H1 (cell line): ENCODE data around the gene SPRYD4. TPM values are rescaled to one million over a fixed set of nuclear protein-coding genes. Genes with fewer than 3 reads are reported as not detected.

ENCODE experiments used
- CTCF ChIA-PET: fragments of 300-600 bp; sonication (Branson Sonifier 250); formaldehyde crosslinking; loops from one replicate; lab custom pipeline; 2021; ENCODE audit not compliant: partially characterized antibody; lab: Charles Lee
- POLR2A ChIA-PET: fragments of 300-600 bp; sonication (Branson Sonifier 250); formaldehyde crosslinking; loops from one replicate; lab custom pipeline; 2021; ENCODE audit warnings: inconsistent platforms; ENCODE audit not compliant: partially characterized antibody; lab: Charles Lee
- DNase-seq, 2 experiments: peaks; one replicate each; pipeline versions ENCODE4 v3.0.0 to v3.0.0-alpha.2; 2010 to 2022; ENCODE audit warnings: low spot score in 2 of 2, low read depth in 1 of 2, mixed read lengths in 1 of 2
- FAIRE-seq: peaks from 2 replicates; lab custom pipeline; 2011; peaks lifted over from hg19 to GRCh38; lab: Jason Lieb, UNC
- H2AFZ ChIP-seq: 2 replicates; pipeline ENCODE4 v1.8.1; 2012; ENCODE audit warnings: low read length, inconsistent platforms
- H2AK5ac ChIP-seq: 2 replicates; pipeline ENCODE4 v1.6.1; 2013; ENCODE audit warnings: low read depth, low read length
- H2BK120ac ChIP-seq: replicated peaks from 2 replicates; pipeline ENCODE3; 2013; ENCODE audit warnings: low read depth, low read length, inconsistent platforms
- H2BK12ac ChIP-seq: 2 replicates; pipeline ENCODE4 v1.6.1; 2013; ENCODE audit warnings: low read depth, low read length
- H2BK15ac ChIP-seq: 2 replicates; pipeline ENCODE4 v1.6.1; 2013; ENCODE audit warnings: low read length
- H2BK20ac ChIP-seq: 2 replicates; pipeline ENCODE4 v1.6.1; 2013; ENCODE audit warnings: low read length
- H2BK5ac ChIP-seq: 2 replicates; pipeline ENCODE4 v1.6.1; 2013; ENCODE audit warnings: low read depth, low read length
- H3K14ac ChIP-seq: 2 replicates; pipeline ENCODE4 v1.6.1; 2013; ENCODE audit warnings: inconsistent platforms; ENCODE audit not compliant: insufficient read length
- H3K18ac ChIP-seq: 2 replicates; pipeline ENCODE4 v1.6.1; 2013; ENCODE audit warnings: low read length; ENCODE audit errors: extremely low read depth
- H3K23ac ChIP-seq: 2 replicates; pipeline ENCODE4 v1.6.1; 2013; ENCODE audit warnings: inconsistent platforms; ENCODE audit not compliant: insufficient read length
- H3K23me2 ChIP-seq: 2 replicates; pipeline ENCODE4 v1.6.1; 2013; ENCODE audit warnings: low read depth, low read length
- H3K27ac ChIP-seq: 2 replicates; pipeline ENCODE4 v1.6.1; 2011; ENCODE audit warnings: low read depth, low read length, inconsistent platforms
- H3K27me3 ChIP-seq, 4 experiments: replicated peaks in 1 of 4; 1 replicate in 1 of 4; 2 replicates in 3 of 4; pipeline versions ENCODE4 v1.6.1 to v1.8.1; 2011 to 2013; ENCODE audit warnings: low read length in 3 of 4, mild to moderate bottlenecking in 3 of 4, inconsistent platforms in 2 of 4, mixed read lengths in 2 of 4, moderate library complexity in 1 of 4; ENCODE audit not compliant: control insufficient read depth in 3 of 4, insufficient read depth in 3 of 4; ENCODE audit errors: extremely low read depth in 1 of 4
- H3K36me3 ChIP-seq, 4 experiments: 2 replicates each; pipeline versions ENCODE4 v1.6.1 to v1.8.1; 2011 to 2013; ENCODE audit warnings: mild to moderate bottlenecking in 4 of 4, low read length in 3 of 4, moderate library complexity in 2 of 4, control low read depth in 1 of 4, inconsistent platforms in 1 of 4; ENCODE audit not compliant: insufficient read depth in 4 of 4, control insufficient read depth in 2 of 4
- H3K4ac ChIP-seq: replicated peaks from 2 replicates; pipeline ENCODE3; 2013; ENCODE audit warnings: low read length, low read depth, mixed read lengths, inconsistent platforms; ENCODE audit not compliant: insufficient read length
- H3K4me1 ChIP-seq, 4 experiments: replicated peaks in 1 of 4; 1 replicate in 1 of 4; 2 replicates in 3 of 4; pipeline versions ENCODE4 v1.6.1 to v1.8.1; 2011 to 2013; ENCODE audit warnings: low read length in 3 of 4, inconsistent platforms in 2 of 4, mixed read lengths in 1 of 4; ENCODE audit not compliant: insufficient read depth in 4 of 4, control insufficient read depth in 3 of 4
- H3K4me2 ChIP-seq, 2 experiments: 2 replicates each; pipeline versions ENCODE4 v1.6.1 to v1.8.1; 2011 to 2013; ENCODE audit warnings: low read depth in 2 of 2, low read length in 2 of 2, control low read depth in 1 of 2, inconsistent platforms in 1 of 2, mild to moderate bottlenecking in 1 of 2; ENCODE audit not compliant: insufficient read depth in 1 of 2
- H3K4me3 ChIP-seq, 4 experiments: fragments of 200-600, 300-600 bp in 1 of 4; sonication (generic), shearing (Covaris generic), sonication (Bioruptor Twin) in 1 of 4; 2 replicates each; pipeline versions ENCODE4 v1.5.1 to v1.8.1; 2011 to 2016; ENCODE audit warnings: low read length in 4 of 4, low read depth in 3 of 4, control low read depth in 2 of 4, inconsistent platforms in 2 of 4, mild to moderate bottlenecking in 2 of 4, mixed read lengths in 1 of 4, moderate library complexity in 1 of 4; ENCODE audit not compliant: insufficient read depth in 2 of 4; ENCODE audit errors: extremely low read depth in 1 of 4
- H3K56ac ChIP-seq: replicated peaks from 2 replicates; pipeline ENCODE3; 2013; ENCODE audit warnings: low read depth, mild to moderate bottlenecking, mixed read lengths, low read length, inconsistent platforms; ENCODE audit not compliant: insufficient read length
- H3K79me1 ChIP-seq: 2 replicates; pipeline ENCODE4 v1.6.1; 2013; ENCODE audit warnings: low read depth, low read length, control low read depth
- H3K79me2 ChIP-seq, 2 experiments: 2 replicates each; pipeline versions ENCODE4 v1.6.1 to v1.8.1; 2012 to 2013; ENCODE audit warnings: low read length in 2 of 2, mild to moderate bottlenecking in 2 of 2, inconsistent platforms in 1 of 2; ENCODE audit not compliant: insufficient read depth in 2 of 2, control insufficient read depth in 1 of 2
- H3K9ac ChIP-seq, 4 experiments: replicated peaks in 1 of 4; 1 replicate in 1 of 4; 2 replicates in 3 of 4; pipeline versions ENCODE4 v1.6.1 to v1.8.1; 2011 to 2013; ENCODE audit warnings: low read depth in 3 of 4, low read length in 3 of 4, control low read depth in 2 of 4, mild to moderate bottlenecking in 2 of 4, moderate library complexity in 2 of 4, inconsistent platforms in 1 of 4; ENCODE audit errors: extremely low read depth in 1 of 4
- H3K9me3 ChIP-seq, 2 experiments: 2 replicates each; pipeline versions ENCODE4 v1.6.1 to v1.8.1; 2012 to 2013; ENCODE audit warnings: mild to moderate bottlenecking in 2 of 2, moderate library complexity in 2 of 2, control low read depth in 1 of 2, inconsistent platforms in 1 of 2, low read depth in 1 of 2, low read length in 1 of 2, mixed read lengths in 1 of 2; ENCODE audit not compliant: insufficient read depth in 2 of 2
- H4K20me1 ChIP-seq, 2 experiments: replicated peaks in 1 of 2; 2 replicates each; pipeline versions ENCODE3 to v1.8.1; 2011 to 2013; ENCODE audit warnings: inconsistent platforms in 2 of 2, low read length in 2 of 2, mild to moderate bottlenecking in 1 of 2; ENCODE audit not compliant: insufficient read depth in 2 of 2, control insufficient read depth in 1 of 2
- H4K5ac ChIP-seq: 2 replicates; pipeline ENCODE4 v1.6.1; 2013; ENCODE audit warnings: low read length, low read depth, mixed read lengths, inconsistent platforms; ENCODE audit not compliant: insufficient read length
- H4K8ac ChIP-seq: 2 replicates; pipeline ENCODE4 v1.8.0; 2013; ENCODE audit warnings: mild to moderate bottlenecking, moderate library complexity, low read length, inconsistent platforms; ENCODE audit not compliant: insufficient read depth; ENCODE audit errors: extremely low read depth
- H4K91ac ChIP-seq: replicated peaks from 2 replicates; pipeline ENCODE3; 2013; ENCODE audit warnings: low read length, mixed read lengths, inconsistent platforms; ENCODE audit not compliant: insufficient read length
- ATF3 ChIP-seq: IDR thresholded peaks from 2 replicates; pipeline ENCODE4 v1.6.1; 2011; ENCODE audit warnings: low read depth, mild to moderate bottlenecking, low read length; ENCODE audit not compliant: insufficient read depth
- BACH1 ChIP-seq: IDR thresholded peaks from 2 replicates; pipeline ENCODE4 v1.6.1; 2012; ENCODE audit warnings: low read length, improper control_type of control experiment
- CHD1 ChIP-seq: IDR thresholded peaks from 2 replicates; pipeline ENCODE4 v1.6.1; 2012; ENCODE audit warnings: low read depth, low read length, improper control_type of control experiment
- CHD2 ChIP-seq: IDR thresholded peaks from 2 replicates; pipeline ENCODE4 v1.6.1; 2012; ENCODE audit warnings: low read length, improper control_type of control experiment
- CTBP2 ChIP-seq: IDR thresholded peaks from 2 replicates; pipeline ENCODE4 v1.7.0; 2011; ENCODE audit warnings: borderline replicate concordance, mild to moderate bottlenecking, moderate library complexity, mixed read lengths, low read length; ENCODE audit not compliant: insufficient read depth, insufficient read length
- FOSL1 ChIP-seq: IDR thresholded peaks from 2 replicates; pipeline ENCODE4 v1.6.1; 2011; ENCODE audit warnings: mild to moderate bottlenecking, low read depth, low read length, moderate library complexity; ENCODE audit not compliant: insufficient read depth
- NRF1 ChIP-seq: IDR thresholded peaks from 2 replicates; pipeline ENCODE4 v1.6.1; 2011; ENCODE audit warnings: mild to moderate bottlenecking, low read depth, low read length, improper control_type of control experiment
- RBBP5 ChIP-seq: IDR thresholded peaks from 2 replicates; pipeline ENCODE4 v1.7.1; 2012; ENCODE audit warnings: low read depth, mild to moderate bottlenecking, inconsistent platforms, low read length, moderate library complexity, borderline replicate concordance
- SIRT6 ChIP-seq: IDR thresholded peaks from one replicate; pipeline ENCODE4 v1.7.1; 2012; ENCODE audit warnings: low read length, inconsistent platforms
- SP2 ChIP-seq: IDR thresholded peaks from 2 replicates; pipeline ENCODE4 v1.6.1; 2012; ENCODE audit warnings: mild to moderate bottlenecking, low read length, inconsistent platforms
- TAF1 ChIP-seq: IDR thresholded peaks from 2 replicates; pipeline ENCODE4 v1.6.1; 2011; ENCODE audit warnings: mild to moderate bottlenecking, low read depth, low read length
- YY1 ChIP-seq: IDR thresholded peaks from 2 replicates; pipeline ENCODE4 v1.6.1; 2011; ENCODE audit warnings: low read depth, mild to moderate bottlenecking, low read length
- WGBS, 2 experiments: shearing (Covaris generic) in 1 of 2; methylation state at CpG; one replicate each; pipeline versions ENCODE4 v1.1.6 to v1.1.7; 2013 to 2015; ENCODE audit warnings: low lambda C conversion rate in 2 of 2, mixed read lengths in 2 of 2, inconsistent platforms in 1 of 2, low coverage in 1 of 2, missing lambda C conversion rate in 1 of 2; ENCODE audit not compliant: insufficient replicate concordance in 2 of 2, insufficient coverage in 1 of 2, insufficient read length in 1 of 2; ENCODE audit errors: extremely low coverage in 1 of 2, missing lambda C conversion rate in 1 of 2; 5-methylcytosine and 5-hydroxymethylcytosine counted together
- polyA plus RNA-seq, 7 experiments: library from polyadenylated mRNA; depleted of rRNA in 3 of 7; stranded (reverse) in 5 of 7; unstranded in 2 of 7; fragments of >200 nt in 5 of 7; fragments of 200-250 nt in 2 of 7; gene quantifications; 1 replicate in 5 of 7; 2 replicates in 1 of 7; 4 replicates in 1 of 7; pipeline versions ENCODE4 v1.2.1 to v1.2.3, GENCODE V29; 2011 to 2013; ENCODE audit warnings: missing spikeins in 2 of 7, mixed read lengths in 2 of 7
- total RNA-seq: library from RNA; stranded (reverse); fragmentation: NEBNext Ultra II Directional; extraction: Animal tissue kit (Norgen Biotek cat#: 25700); gene quantifications from 2 replicates; pipeline ENCODE4 v1.2.1, GENCODE V29; 2021

SPRYD4 gene
- total and polyA plus RNA-seq, 2 of the 8 experiments (the other 6 are each of a cell fraction or from before 2014, with no cell fraction given) = 4.3 to 5.3 TPM

- no peak overlapping the region for H4K8ac ChIP-seq
- H2BK15ac ChIP-seq = no peak overlapping the region
- H3K23me2 ChIP-seq = peaks cover 5% of the 10 kb centered on the region; the same call in 1 of the 2 replicates
- H2BK5ac ChIP-seq = peak overlapping the region; percentile 38; the same call in 1 of the 2 replicates
- no peak overlapping the region for H4K5ac ChIP-seq
- no peak overlapping the region for H2BK20ac ChIP-seq
- no peak for DNase-seq
- peak overlapping the region; percentile 42; the same call in 1 of the 2 replicates for H2AK5ac ChIP-seq
- H3K79me2 ChIP-seq = peaks cover 0 to 11% of the 10 kb centered on the region in 2 experiments; a peak in 2 of 4 replicates
- WGBS, 2 experiments = 32% methylated on average over 4 of the region's 4 CpGs; no CpG with 5 or more reads in 1 of the 2 experiments
- no peak overlapping the region for H3K14ac ChIP-seq
- H3K4me2 ChIP-seq = peak overlapping the region; percentile 78 to 92
- H3K36me3 ChIP-seq = no peaks in the 10 kb centered on the region
- no peak overlapping the region for H2BK120ac ChIP-seq
- peak overlapping the region; percentile 35 for H3K56ac ChIP-seq
- peak overlapping the region in 3 of 4 experiments; percentile 25 to 74 (median 64); a peak in 3 of 7 replicates for H3K9ac ChIP-seq
- FAIRE-seq = no peak
- H3K27ac ChIP-seq = no peak overlapping the region
- H3K23ac ChIP-seq = no peak overlapping the region
- H3K79me1 ChIP-seq = no peaks in the 10 kb centered on the region
- no peaks in the 10 kb centered on the region for H3K27me3 ChIP-seq
- no peak overlapping the region for H3K18ac ChIP-seq
- no peaks in the 10 kb centered on the region for H3K9me3 ChIP-seq
- no peaks in the 10 kb centered on the region for H4K20me1 ChIP-seq
- ChIA-PET CTCF (interaction anchor here (0.5 to 16.9 kb wide), 15 partner anchors 8 to 327 kb away, joined by 3 to 279 read pairs (median 5); no protein-coding TSS in a partner anchor), POLR2A (interaction anchor here (0.6 to 1.7 kb wide), 7 partner anchors 17 to 184 kb away, joined by 3 to 7 read pairs (median 4); partner anchors contain the start of gene IL23A)
- no peak overlapping the region for H3K4ac ChIP-seq
- peak overlapping the region; percentile 44; the same call in 1 of the 2 replicates for H2BK12ac ChIP-seq
- peak overlapping the region; percentile 53 to 84 (median 65) for H3K4me3 ChIP-seq
- peaks cover 2 to 5% (median 4%) of the 10 kb centered on the region in 4 experiments; a peak in 5 of 7 replicates for H3K4me1 ChIP-seq
- no peak overlapping the region for H4K91ac ChIP-seq
- no peak overlapping the region; the same call in 1 of the 2 replicates for H2AFZ ChIP-seq
- TF ChIP-seq CTBP2 (no peak), CHD2 (no peak), FOSL1 (no peak), RBBP5 (no peak), SIRT6 (no peak), ATF3 (no peak), SP2 (no peak), YY1 (no peak), CHD1 (no peak), TAF1 (no peak), BACH1 (no peak), NRF1 (no peak)
These were observed 54.2 kb downstream of the SPRYD4 start for GRCh38 chr12:56522411-56523193.
